ENCODE measurements around the gene TAB2. TPM values are rescaled to one million over a fixed set of nuclear protein-coding genes. Genes with fewer than 3 reads are reported as not detected.

The TAB2 gene
- total and polyA plus RNA-seq, 9 of the 15 experiments (the other 6 are each of a cell fraction or from before 2014, with no cell fraction given), result 9.1 to 38.3 (median 18.6) TPM

- no peak for TF ChIP-seq ZNF639 (CRISPR knock-in tag; conservative IDR thresholded peaks at IDR 0.05 in 1 of 2, IDR thresholded peaks at IDR 0.05 in 1 of 2)
These were observed 19.1 kb downstream of the TAB2 start (continued) for GRCh38 chr6:149336609-149336928.

- DNase-seq (ENCODE audit: extremely low read depth in 1 of 4, low spot score in 3 of 4) (no peak), FAIRE-seq (no peak), ATAC-seq (no peak)
- H4K20me1 ChIP-seq (replicated peaks; ENCODE audit: control insufficient read depth, insufficient read depth, low read length), result peaks cover 15% of the 10 kb centered on the region; the same call in 1 of the 2 replicates
- intact Hi-C loops (cut with micrococcal nuclease) (no loop called here), in situ Hi-C loops (cut with MboI) (no loop called here)
- TF ChIP-seq CXXC5 (CRISPR knock-in tag; IDR thresholded peaks at IDR 0.05), result no peak
- TF ChIP-seq PHB2 (IDR thresholded peaks at IDR 0.05; ENCODE audit: low read depth), result no peak
- TF ChIP-seq TAF1 (IDR thresholded peaks at IDR 0.05; ENCODE audit: control insufficient read depth, extremely low read depth, insufficient read depth, low read length, severe bottlenecking), result no peak
- no peak for TF ChIP-seq SMARCB1 (IDR thresholded peaks at IDR 0.05; ENCODE audit: insufficient read length, low read depth)
- no peak for TF ChIP-seq PPARD (CRISPR knock-in tag; IDR thresholded peaks at IDR 0.05)
- TF ChIP-seq ZNF175 (CRISPR knock-in tag; IDR thresholded peaks at IDR 0.05; ENCODE audit: low read depth), result no peak
- no peak for TF ChIP-seq NKRF (IDR thresholded peaks at IDR 0.05; ENCODE audit: borderline replicate concordance)
- no peak for TF ChIP-seq CCAR2 (IDR thresholded peaks at IDR 0.05; ENCODE audit: low read depth, low read length)
- no peak for TF ChIP-seq CREB1 (IDR thresholded peaks at IDR 0.05)
- no peak for TF ChIP-seq CREB1 (CRISPR knock-in tag; IDR thresholded peaks at IDR 0.05)
- no peak for TF ChIP-seq E2F6 (IDR thresholded peaks at IDR 0.05; ENCODE audit: borderline replicate concordance in 1 of 2, extremely low read depth in 1 of 2, insufficient read depth in 1 of 2, insufficient read length in 1 of 2, low read depth in 1 of 2, low read length in 1 of 2, poor library complexity in 1 of 2, severe bottlenecking in 1 of 2)
- TF ChIP-seq ZNF347 (CRISPR knock-in tag; IDR thresholded peaks at IDR 0.05; ENCODE audit: low read depth), result no peak
- TF ChIP-seq ASH1L (IDR thresholded peaks at IDR 0.05; ENCODE audit: borderline replicate concordance, low read depth, partially characterized antibody), result no peak
- no peak for TF ChIP-seq ZNF77 (CRISPR knock-in tag; IDR thresholded peaks at IDR 0.05)
- TF ChIP-seq ZNF217 (CRISPR knock-in tag; IDR thresholded peaks at IDR 0.05), result no peak
- H3K27me3 ChIP-seq (ENCODE audit: control insufficient read depth in 2 of 2, insufficient read depth in 2 of 2, low read length in 2 of 2), result no peaks in the 10 kb centered on the region
- WGBS (ENCODE audit: insufficient coverage, low coverage, missing lambda C conversion rate), result 72% methylated on average over 1 of the region's 1 CpG
- H3K9me3 ChIP-seq (replicated peaks; ENCODE audit: control insufficient read depth, insufficient read depth, low read depth, low read length), result no peaks in the 10 kb centered on the region
- H3K9me1 ChIP-seq (ENCODE audit: control insufficient read depth, insufficient read depth, low read length), result no peaks in the 10 kb centered on the region
- POLR2A ChIA-PET, result interaction anchor here (1.1 to 1.6 kb wide), 5 partner anchors 9 to 22 kb away, joined by 3 to 7 read pairs (median 4); partner anchors contain the start of gene TAB2
- BruUV-seq (replicated peaks), result no TSS peak
- no peak overlapping the region for H3K4me2 ChIP-seq (ENCODE audit: insufficient read depth, low read length)
- CTCF ChIA-PET (ENCODE audit: low intra/inter-chr PET ratio), result no interaction called here
- H3K36me3 ChIP-seq (ENCODE audit: control insufficient read depth, insufficient read depth, low read length), result no peaks in the 10 kb centered on the region
- peaks cover 0 to 16% of the 10 kb centered on the region in 2 experiments; a peak in 3 of 5 replicates for H3K4me1 ChIP-seq (replicated peaks in 1 of 2; ENCODE audit: control insufficient read depth in 2 of 2, insufficient read depth in 2 of 2, low read length in 2 of 2)
- no peak overlapping the region for H3K4me3 ChIP-seq
- H2AFZ ChIP-seq (ENCODE audit: low read depth, low read length), result no peak overlapping the region
- peaks cover 94% of the 10 kb centered on the region for H3K79me2 ChIP-seq (ENCODE audit: control insufficient read depth, insufficient read depth, low read length)
- H3K27ac ChIP-seq (ENCODE audit: extremely low read depth, low read depth, low read length), result no peak overlapping the region
- no peak overlapping the region for H3K9ac ChIP-seq (ENCODE audit: insufficient read depth in 1 of 2, low read depth in 2 of 2, low read length in 2 of 2)
These were observed 19.8 kb downstream of the TAB2 start for GRCh38 chr6:149337320-149337719.
